HEK293T (cell line): ENCODE measurements around the gene GOLGB1.
"Not testable (repeated sequence)": the region's sequence is repeated elsewhere in the genome, so short reads cannot be mapped to it uniquely, and the experiment has no call there.

ENCODE experiments used
- CTCF ChIA-PET: fragments of 350-600 bp; formaldehyde crosslinking; extraction: SDS; loops from one replicate; lab custom pipeline; 2021; ENCODE audit warnings: antibody characterized with exemption, inconsistent platforms; lab: Yijun Ruan, JAX
- POLR2A ChIA-PET: fragments of 350-600 bp; formaldehyde crosslinking; extraction: SDS; loops from one replicate; lab custom pipeline; 2020; ENCODE audit warnings: antibody characterized with exemption, inconsistent platforms; lab: Yijun Ruan, JAX
- DNase-seq: peaks from one replicate; pipeline ENCODE4 v3.0.0; 2012; ENCODE audit warnings: mixed read lengths; ENCODE audit errors: extremely low spot score
- ARNT ChIP-seq: fragments of 450-650 bp; IDR thresholded peaks from 2 replicates; pipeline ENCODE4 v1.6.1; 2017; ENCODE audit warnings: mild to moderate bottlenecking
- BHLHE40 ChIP-seq: fragments of 450-650 bp; IDR thresholded peaks from 2 replicates; pipeline ENCODE4 v1.6.1; 2016; ENCODE audit warnings: mild to moderate bottlenecking, moderate library complexity, borderline replicate concordance
- CTBP1 ChIP-seq: fragments of 450-650 bp; IDR thresholded peaks from 2 replicates; pipeline ENCODE4 v1.6.1; 2016; ENCODE audit warnings: borderline replicate concordance
- ELF4 ChIP-seq: fragments of 450-650 bp; IDR thresholded peaks from 2 replicates; pipeline ENCODE4 v1.6.1; 2017; ENCODE audit warnings: antibody characterized with exemption
- FOXA1 ChIP-seq: fragments of 450-650 bp; IDR thresholded peaks from 2 replicates; pipeline ENCODE4 v1.6.1; 2016; ENCODE audit warnings: mild to moderate bottlenecking
- FOXK2 ChIP-seq: fragments of 450-650 bp; IDR thresholded peaks from 2 replicates; pipeline ENCODE4 v1.6.1; 2016; ENCODE audit warnings: mild to moderate bottlenecking
- FOXM1 ChIP-seq: fragments of 450-650 bp; IDR thresholded peaks from 2 replicates; pipeline ENCODE4 v1.6.1; 2017; ENCODE audit warnings: mild to moderate bottlenecking, borderline replicate concordance
- HDGF ChIP-seq: fragments of 450-650 bp; IDR thresholded peaks from 2 replicates; pipeline ENCODE4 v1.6.1; 2017; ENCODE audit warnings: antibody characterized with exemption, borderline replicate concordance
- L3MBTL2 ChIP-seq: fragments of 450-650 bp; conservative IDR thresholded peaks from 2 replicates; pipeline ENCODE4 v1.6.1; 2016; ENCODE audit warnings: mild to moderate bottlenecking
- LEF1 ChIP-seq: fragments of 450-650 bp; IDR thresholded peaks from 2 replicates; pipeline ENCODE4 v1.6.1; 2017; ENCODE audit warnings: mild to moderate bottlenecking, borderline replicate concordance
- NFRKB ChIP-seq: fragments of 450-650 bp; IDR thresholded peaks from 2 replicates; pipeline ENCODE4 v1.6.1; 2016; ENCODE audit warnings: mild to moderate bottlenecking, moderate library complexity
- PKNOX1 ChIP-seq: fragments of 450-650 bp; IDR thresholded peaks from 2 replicates; pipeline ENCODE4 v1.6.1; 2016
- SP1 ChIP-seq: fragments of 450-650 bp; IDR thresholded peaks from 2 replicates; pipeline ENCODE4 v1.6.1; 2017
- SUZ12 ChIP-seq: fragments of 450-650 bp; IDR thresholded peaks from 2 replicates; pipeline ENCODE4 v1.6.1; 2016; ENCODE audit warnings: mild to moderate bottlenecking
- TARDBP ChIP-seq: fragments of 450-650 bp; IDR thresholded peaks from 2 replicates; pipeline ENCODE4 v1.6.1; 2016
- ZNF384 ChIP-seq: fragments of 450-650 bp; IDR thresholded peaks from 2 replicates; pipeline ENCODE4 v1.6.1; 2016

The GOLGB1 gene

GRCh38 chr3:121749276-121750086 lies at the start of gene GOLGB1:
Gene GOLGB1, minus strand, starts transcription at chr3:121749741. Its CDS starts 18,770 bp downstream, at chr3:121730971.
- ChIA-PET POLR2A (interaction anchor here (1.2 kb wide), 1 partner anchor 10 kb away, joined by 3 read pairs; no protein-coding TSS in a partner anchor), CTCF (no interaction called here)
- TF ChIP-seq SUZ12 = no peak
- TF ChIP-seq FOXK2 = 0 out of 2 replicates have a peak, but pooled peaks have one; percentile 29
- TF ChIP-seq LEF1 = no peak
- peak; percentile 82 for TF ChIP-seq ELF4
- TF ChIP-seq L3MBTL2 = no peak
- TF ChIP-seq PKNOX1 = peak; percentile 93
- DNase-seq = peak; percentile 90

- ChIA-PET CTCF (no interaction called here), POLR2A (no interaction called here)
- TF ChIP-seq CTBP1 (no peak), TARDBP (no peak), FOXM1 (no peak), ELF4 (no peak), L3MBTL2 (no peak), ZNF384 (no peak), NFRKB (no peak), BHLHE40 (no peak), LEF1 (no peak), FOXA1 (no peak), PKNOX1 (no peak), SP1 (no peak), FOXK2 (no peak)
- no peak for DNase-seq
Measured at GRCh38 chr3:121796970-121797369, 47.4 kb upstream of the GOLGB1 start.

GRCh38 chr3:121794264-121794983 lies 44.9 kb upstream of the GOLGB1 start:
- no peak for TF ChIP-seq CTBP1
- no peak for TF ChIP-seq FOXA1
- no peak for TF ChIP-seq PKNOX1
- TF ChIP-seq HDGF = no peak
- TF ChIP-seq ELF4 = no peak
- TF ChIP-seq BHLHE40 = no peak
- TF ChIP-seq FOXM1 = no peak
- TF ChIP-seq LEF1 = no peak
- ChIA-PET CTCF (no interaction called here), POLR2A (interaction anchor here (1.6 kb wide), 1 partner anchor 41 kb away, joined by 4 read pairs; the partner anchor contains the start of genes EAF2 and IQCB1)
- no peak for DNase-seq

GRCh38 chr3:121793078-121793477 lies 43.5 kb upstream of the GOLGB1 start:
- TF ChIP-seq CTBP1 (no peak), SP1 (no peak), ELF4 (no peak), SUZ12 (no peak), FOXK2 (no peak), BHLHE40 (no peak), ZNF384 (no peak), LEF1 (no peak), HDGF (no peak), FOXM1 (no peak), PKNOX1 (no peak), L3MBTL2 (no peak), FOXA1 (no peak), TARDBP (no peak), NFRKB (no peak), ARNT (no peak)
- ChIA-PET POLR2A (interaction anchor here (1.6 kb wide), 1 partner anchor 42 kb away, joined by 4 read pairs; the partner anchor contains the start of genes EAF2 and IQCB1), CTCF (no interaction called here)
- DNase-seq = no peak

GRCh38 chr3:121786485-121786884 lies 36.9 kb upstream of the GOLGB1 start:
- ChIA-PET CTCF (no interaction called here), POLR2A (no interaction called here)
- TF ChIP-seq ZNF384 (no peak), FOXM1 (no peak), LEF1 (no peak), FOXK2 (no peak), FOXA1 (no peak), ELF4 (no peak), NFRKB (no peak), SP1 (no peak), HDGF (no peak), BHLHE40 (no peak), CTBP1 (no peak), ARNT (no peak)
- no peak for DNase-seq

- DNase-seq, POLR2A ChIA-PET, CTCF ChIA-PET: not testable (repeated sequence)
Measured at GRCh38 chr3:121782784-121783183, 33.2 kb upstream of the GOLGB1 start.
